ENCODE data around the gene RBBP6.

RBBP6 gene

GRCh38 chr16:24552705-24553246 is 13.4 kb downstream of the RBBP6 start:
- H3K4me1 ChIP-seq, result no peaks in the 10 kb centered on the region
- H3K36me3 ChIP-seq (ENCODE audit: control insufficient read depth, insufficient read depth, low read length), result no peaks in the 10 kb centered on the region

GRCh38 chr16:24553983-24554382 is 14.6 kb downstream of the RBBP6 start:
- H3K36me3 ChIP-seq (ENCODE audit: control insufficient read depth, insufficient read depth, low read length), result no peaks in the 10 kb centered on the region
- no peaks in the 10 kb centered on the region for H3K9me3 ChIP-seq (ENCODE audit: control insufficient read depth, low read length)
- no peak overlapping the region for H3K4me3 ChIP-seq (ENCODE audit: low read depth, low read length)
- TF ChIP-seq CTCF (IDR thresholded peaks at IDR 0.05), result no peak
- H3K27me3 ChIP-seq (ENCODE audit: control insufficient read depth, insufficient read depth, low read length), result no peaks in the 10 kb centered on the region
- H3K79me2 ChIP-seq, result no peaks in the 10 kb centered on the region
- H3K9ac ChIP-seq, result no peak overlapping the region
- no peak overlapping the region for H2AFZ ChIP-seq
- H3K4me1 ChIP-seq, result no peaks in the 10 kb centered on the region
- H3K27ac ChIP-seq, result no peak overlapping the region
- no peak overlapping the region for H3K4me2 ChIP-seq (ENCODE audit: low read length)

More at GRCh38 chr16:24552705-24553246, 13.4 kb downstream of the RBBP6 start:
- Histone ChIP-seq H3K79me2 (no peaks in the 10 kb centered on the region), H3K4me3 (ENCODE audit: low read depth, low read length) (no peak overlapping the region), H2AFZ (no peak overlapping the region), H3K9ac (no peak overlapping the region), H3K27ac (no peak overlapping the region), H3K4me2 (ENCODE audit: low read length) (no peak overlapping the region), H3K27me3 (ENCODE audit: control insufficient read depth, insufficient read depth, low read length) (no peaks in the 10 kb centered on the region), H3K9me3 (ENCODE audit: control insufficient read depth, low read length) (no peaks in the 10 kb centered on the region)
- TF ChIP-seq CTCF (IDR thresholded peaks at IDR 0.05), result no peak

GRCh38 chr16:24555346-24555872 is 16.0 kb downstream of the RBBP6 start:
- no peak overlapping the region for H3K27ac ChIP-seq
- H2AFZ ChIP-seq, result no peak overlapping the region
- H3K4me2 ChIP-seq (ENCODE audit: low read length), result no peak overlapping the region
- no peaks in the 10 kb centered on the region for H3K79me2 ChIP-seq
- no peaks in the 10 kb centered on the region for H3K27me3 ChIP-seq (ENCODE audit: control insufficient read depth, insufficient read depth, low read length)
- no peak overlapping the region for H3K4me3 ChIP-seq (ENCODE audit: low read depth, low read length)
- TF ChIP-seq CTCF (IDR thresholded peaks at IDR 0.05), result no peak
- no peaks in the 10 kb centered on the region for H3K36me3 ChIP-seq (ENCODE audit: control insufficient read depth, insufficient read depth, low read length)
- H3K9me3 ChIP-seq (ENCODE audit: control insufficient read depth, low read length), result no peaks in the 10 kb centered on the region
- no peak overlapping the region for H3K9ac ChIP-seq
- H3K4me1 ChIP-seq, result no peaks in the 10 kb centered on the region

- Histone ChIP-seq H3K36me3 (ENCODE audit: control insufficient read depth, insufficient read depth, low read length) (no peaks in the 10 kb centered on the region), H3K27me3 (ENCODE audit: control insufficient read depth, insufficient read depth, low read length) (no peaks in the 10 kb centered on the region), H3K27ac (no peak overlapping the region), H3K4me3 (ENCODE audit: low read depth, low read length) (no peak overlapping the region), H3K79me2 (no peaks in the 10 kb centered on the region), H3K9me3 (ENCODE audit: control insufficient read depth, low read length) (no peaks in the 10 kb centered on the region), H2AFZ (no peak overlapping the region), H3K4me1 (no peaks in the 10 kb centered on the region), H3K4me2 (ENCODE audit: low read length) (no peak overlapping the region), H3K9ac (no peak overlapping the region)
- TF ChIP-seq CTCF (IDR thresholded peaks at IDR 0.05), result no peak
Observed at GRCh38 chr16:24562811-24563210, 23.4 kb downstream of the RBBP6 start.

GRCh38 chr16:24568392-24568791 is 29.0 kb downstream of the RBBP6 start:
- H3K4me2 ChIP-seq (ENCODE audit: low read length), result no peak overlapping the region
- TF ChIP-seq CTCF (IDR thresholded peaks at IDR 0.05), result no peak
- H3K9ac ChIP-seq, result no peak overlapping the region

More at GRCh38 chr16:24568392-24568791, 29.0 kb downstream of the RBBP6 start:
- H3K27ac ChIP-seq, result no peak overlapping the region
- H3K27me3 ChIP-seq (ENCODE audit: control insufficient read depth, insufficient read depth, low read length), result no peaks in the 10 kb centered on the region
- H2AFZ ChIP-seq, result no peak overlapping the region
- H3K36me3 ChIP-seq (ENCODE audit: control insufficient read depth, insufficient read depth, low read length), result no peaks in the 10 kb centered on the region
- H3K4me1 ChIP-seq, result no peaks in the 10 kb centered on the region
- H3K79me2 ChIP-seq, result no peaks in the 10 kb centered on the region
- no peaks in the 10 kb centered on the region for H3K9me3 ChIP-seq (ENCODE audit: control insufficient read depth, low read length)
- H3K4me3 ChIP-seq (ENCODE audit: low read depth, low read length), result no peak overlapping the region
